Measurements from ENCODE around the gene AOPEP.

Gene AOPEP

GRCh38 chr9:94975480-94975879, 249.0 kb downstream of the AOPEP start:
- no peak for DNase-seq (ENCODE audit: extremely low read depth, low read depth)
- no peak overlapping the region for H3K4me3 ChIP-seq (replicated peaks; ENCODE audit: low read depth, low read length)
- no peak for TF ChIP-seq CTCF (IDR thresholded peaks at IDR 0.05; ENCODE audit: low read depth, low read length, missing control alignments)

- no peak overlapping the region for H3K4me3 ChIP-seq (replicated peaks; ENCODE audit: low read depth, low read length)
- DNase-seq (ENCODE audit: extremely low read depth, low read depth) = no peak
- no peak for TF ChIP-seq CTCF (IDR thresholded peaks at IDR 0.05; ENCODE audit: low read depth, low read length, missing control alignments)
Observed at GRCh38 chr9:94976077-94976476, 249.6 kb downstream of the AOPEP start.

- no peak for TF ChIP-seq CTCF (IDR thresholded peaks at IDR 0.05; ENCODE audit: low read depth, low read length, missing control alignments)
- no peak overlapping the region for H3K4me3 ChIP-seq (replicated peaks; ENCODE audit: low read depth, low read length)
- DNase-seq (ENCODE audit: extremely low read depth, low read depth) = no peak
Observed at GRCh38 chr9:94977416-94977815, 250.9 kb downstream of the AOPEP start.

GRCh38 chr9:94979904-94980507, 253.5 kb downstream of the AOPEP start:
- DNase-seq (ENCODE audit: extremely low read depth, low read depth) = no peak
- H3K4me3 ChIP-seq (replicated peaks; ENCODE audit: low read depth, low read length) = no peak overlapping the region
- no peak for TF ChIP-seq CTCF (IDR thresholded peaks at IDR 0.05; ENCODE audit: low read depth, low read length, missing control alignments)

- no peak overlapping the region for H3K4me3 ChIP-seq (replicated peaks; ENCODE audit: low read depth, low read length)
- no peak for TF ChIP-seq CTCF (IDR thresholded peaks at IDR 0.05; ENCODE audit: low read depth, low read length, missing control alignments)
- no peak for DNase-seq (ENCODE audit: extremely low read depth, low read depth)
Observed at GRCh38 chr9:94980947-94981722, 254.6 kb downstream of the AOPEP start.

- no peak for TF ChIP-seq CTCF (IDR thresholded peaks at IDR 0.05; ENCODE audit: low read depth, low read length, missing control alignments)
- no peak for DNase-seq (ENCODE audit: extremely low read depth, low read depth)
- no peak overlapping the region for H3K4me3 ChIP-seq (replicated peaks; ENCODE audit: low read depth, low read length)
Observed at GRCh38 chr9:94981723-94982090, 255.2 kb downstream of the AOPEP start.

All from HFF-Myc (cell line).